ENCODE data around the gene ANKEF1. TPM values are rescaled to one million over a fixed set of nuclear protein-coding genes. Genes with fewer than 3 reads are reported as not detected.

ANKEF1 gene
- total and polyA plus RNA-seq, 10 of the 15 experiments (the other 5 are each of a cell fraction or from before 2014, with no cell fraction given): 0.04 to 3.0 (median 0.89) TPM

- TF ChIP-seq PAX5 (IDR thresholded peaks at IDR 0.05; ENCODE audit: borderline replicate concordance, low read depth, low read length): no peak
- TF ChIP-seq TCF7 (IDR thresholded peaks at IDR 0.05; ENCODE audit: borderline replicate concordance): no peak
These were observed 45.8 kb downstream of the ANKEF1 start (continued) for GRCh38 chr20:10080574-10080973.

- Histone ChIP-seq H3K27ac (ENCODE audit: control insufficient read depth, insufficient read depth) (no peak overlapping the region), H3K4me2 (ENCODE audit: control insufficient read depth, insufficient read depth) (no peak overlapping the region), H3K9ac (ENCODE audit: control insufficient read depth, insufficient read depth, low read length) (no peak overlapping the region), H3K4me3 (no peak overlapping the region), H4K20me1 (ENCODE audit: control insufficient read depth, insufficient read depth) (no peaks in the 10 kb centered on the region), H3K36me3 (ENCODE audit: control insufficient read depth in 2 of 2, insufficient read depth in 2 of 2, low read length in 1 of 2) (no peaks in the 10 kb centered on the region), H3K4me1 (ENCODE audit: control insufficient read depth, insufficient read depth, low read length) (no peaks in the 10 kb centered on the region), H3K79me2 (ENCODE audit: control insufficient read depth, insufficient read depth, low read length) (no peaks in the 10 kb centered on the region), H2AFZ (ENCODE audit: control insufficient read depth, low read depth, low read length) (no peak overlapping the region), H3K9me3 (replicated peaks; ENCODE audit: control insufficient read depth, insufficient read depth, low read length) (no peaks in the 10 kb centered on the region), H3K27me3 (replicated peaks in 1 of 2; ENCODE audit: control insufficient read depth in 2 of 2, insufficient read depth in 2 of 2, low read length in 1 of 2) (no peaks in the 10 kb centered on the region)
- ChIA-PET SMC1A (ENCODE audit: uncharacterized antibody, unreplicated experiment) (interaction anchor here (0.6 to 2.8 kb wide), 17 partner anchors 11 to 999 kb away, joined by 3 to 19 read pairs (median 3); no protein-coding TSS in a partner anchor), RAD21 (ENCODE audit: unreplicated experiment) (interaction anchor here (1.0 to 1.7 kb wide), 5 partner anchors 112 to 682 kb away, joined by 3 to 14 read pairs (median 5); no protein-coding TSS in a partner anchor), POLR2A (no interaction called here), CTCF (interaction anchor here (0.5 to 4.6 kb wide), 17 partner anchors 9 to 472 kb away, joined by 3 to 51 read pairs (median 5); no protein-coding TSS in a partner anchor)
- in situ Hi-C loops (cut with MboI) (loop anchor here (5.0 kb wide), 1 partner anchor 473 kb away; no protein-coding TSS in a partner anchor), intact Hi-C loops (cut with micrococcal nuclease; ENCODE audit: unreplicated experiment) (loop anchor here (1.0 to 10.0 kb wide), 3 partner anchors 112 to 473 kb away; no protein-coding TSS in a partner anchor)
- DNase-seq (ENCODE audit: low read depth, low spot score): no peak
- no TSS peak for BruUV-seq (replicated peaks)
- ATAC-seq: no peak
- FAIRE-seq: no peak
- WGBS (ENCODE audit: insufficient coverage, insufficient replicate concordance, low lambda C conversion rate, missing lambda C conversion rate): 32% methylated on average over 4 of the region's 4 CpGs
- TF ChIP-seq NBN (IDR thresholded peaks at IDR 0.05) (no peak), USF2 (IDR thresholded peaks at IDR 0.05; ENCODE audit: borderline replicate concordance, low read depth, low read length) (no peak), TAF1 (IDR thresholded peaks at IDR 0.05; ENCODE audit: borderline replicate concordance, low read depth, low read length) (no peak), HDGF (IDR thresholded peaks at IDR 0.05) (no peak), REST (IDR thresholded peaks at IDR 0.05; ENCODE audit: low read depth, low read length) (no peak), RFX5 (IDR thresholded peaks at IDR 0.05; ENCODE audit: low read depth, low read length) (no peak), HCFC1 (IDR thresholded peaks at IDR 0.05; ENCODE audit: low read length) (no peak), BACH1 (IDR thresholded peaks at IDR 0.05; ENCODE audit: borderline replicate concordance) (no peak), ATF2 (IDR thresholded peaks at IDR 0.05; ENCODE audit: low read length) (no peak), IRF5 (IDR thresholded peaks at IDR 0.05; ENCODE audit: borderline replicate concordance) (no peak), RELB (IDR thresholded peaks at IDR 0.05; ENCODE audit: low read depth) (no peak)
These were observed 55.2 kb downstream of the ANKEF1 start for GRCh38 chr20:10089871-10090587.

Data from GM12878 (cell line).